Stimulated activated CD8-positive, alpha-beta memory T cell treated with anti-CD3 and anti-CD28 coated beads, Interleukin-4, amount 100 ng/mL, for 24 hours (primary cell): ENCODE results near the gene RALGAPA2.

ENCODE experiments used
- DNase-seq: peaks from one replicate; pipeline ENCODE4 v3.0.0-alpha.2; 2020; ENCODE audit warnings: low read depth

The RALGAPA2 gene

GRCh38 chr20:20404633-20405032 is 307.8 kb downstream of the RALGAPA2 start:
- DNase-seq: no peak

GRCh38 chr20:20401991-20402390 is 310.5 kb downstream of the RALGAPA2 start:
- DNase-seq: no peak

DNA sequence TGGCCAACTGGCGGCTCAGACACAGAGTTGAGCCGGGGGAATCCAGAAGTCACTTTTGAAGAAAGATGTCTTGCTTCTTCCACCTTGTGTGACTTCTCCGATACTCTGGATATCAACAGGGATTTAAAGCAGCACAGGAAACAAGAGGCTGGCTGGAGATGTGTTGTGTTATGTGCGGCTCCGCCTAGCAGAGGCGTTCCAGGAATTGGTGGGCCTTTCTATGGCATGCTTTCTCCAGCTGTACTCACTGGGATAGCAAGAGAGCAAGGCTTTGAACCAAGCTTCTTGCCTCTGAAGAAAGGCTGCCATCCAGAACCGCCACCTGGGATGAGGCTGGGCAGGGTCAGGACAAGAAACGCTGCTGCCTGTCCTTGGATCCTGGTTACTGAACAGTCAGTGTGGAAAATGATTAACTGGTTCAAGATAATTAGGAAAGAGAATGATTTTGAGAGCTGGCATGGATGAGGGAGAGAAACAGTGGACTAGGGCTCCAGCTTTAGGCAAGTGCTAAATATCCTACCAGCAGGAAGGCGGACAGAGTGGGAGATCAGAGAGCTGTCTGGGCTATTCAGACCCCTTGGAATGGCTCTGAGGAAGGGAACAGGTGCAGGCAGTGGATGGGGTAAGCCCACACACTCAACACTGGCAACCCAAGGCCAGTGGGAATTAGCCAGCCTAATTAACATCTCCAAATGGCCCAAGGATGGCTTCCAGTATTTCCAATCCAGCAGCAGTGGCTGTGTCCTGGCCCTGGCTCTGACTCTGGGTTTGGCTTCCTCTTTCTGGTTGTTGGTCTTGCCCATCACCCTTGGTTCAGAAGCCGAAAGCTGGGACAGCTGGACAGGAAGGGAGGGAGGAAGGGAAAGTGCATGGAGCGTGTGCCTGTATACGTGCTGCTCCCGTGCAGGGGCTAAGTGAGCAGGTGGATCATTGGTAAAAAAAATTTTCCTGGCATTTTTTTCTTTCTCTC is 312.6 kb downstream of the RALGAPA2 start:
- DNase-seq: no peak

DNA sequence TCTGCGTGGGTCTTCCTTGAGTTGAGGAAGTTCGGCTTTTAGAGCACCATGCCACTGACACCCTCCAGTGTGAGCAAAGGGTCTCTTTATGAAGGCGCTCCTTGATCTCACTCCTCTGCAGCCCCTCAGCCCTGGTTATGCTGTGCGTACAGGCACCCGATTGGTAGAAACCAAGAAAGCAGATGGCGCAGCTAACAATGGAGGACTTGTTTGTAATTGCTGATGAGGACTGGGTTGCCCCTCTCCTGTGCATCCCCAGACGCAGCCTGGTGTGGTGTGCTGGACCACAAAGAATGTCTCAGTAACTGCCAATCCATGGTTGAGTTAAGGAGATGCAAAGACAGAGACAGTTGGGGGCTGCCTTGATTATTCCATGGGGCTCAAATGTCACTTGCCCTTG is 314.3 kb downstream of the RALGAPA2 start:
- DNase-seq: no peak

DNA sequence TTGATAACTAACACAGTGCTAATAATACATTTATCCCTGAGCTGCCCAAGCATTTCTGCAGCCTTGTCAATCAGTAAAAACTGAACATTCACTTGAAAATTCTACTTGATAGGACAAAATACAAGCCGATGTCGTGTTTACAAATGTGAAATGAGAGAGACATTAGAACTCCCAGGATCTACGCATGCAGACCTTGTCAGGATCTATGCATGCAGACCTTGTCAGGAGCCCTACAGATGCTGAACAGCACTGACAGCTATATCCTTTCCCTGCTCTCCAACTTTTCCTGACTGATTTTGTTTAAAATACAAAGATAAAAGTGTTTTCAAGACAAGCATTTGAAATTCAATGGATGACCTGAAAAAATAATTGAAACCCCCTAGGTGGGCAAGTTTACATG is 315.6 kb downstream of the RALGAPA2 start:
- no peak for DNase-seq

DNA sequence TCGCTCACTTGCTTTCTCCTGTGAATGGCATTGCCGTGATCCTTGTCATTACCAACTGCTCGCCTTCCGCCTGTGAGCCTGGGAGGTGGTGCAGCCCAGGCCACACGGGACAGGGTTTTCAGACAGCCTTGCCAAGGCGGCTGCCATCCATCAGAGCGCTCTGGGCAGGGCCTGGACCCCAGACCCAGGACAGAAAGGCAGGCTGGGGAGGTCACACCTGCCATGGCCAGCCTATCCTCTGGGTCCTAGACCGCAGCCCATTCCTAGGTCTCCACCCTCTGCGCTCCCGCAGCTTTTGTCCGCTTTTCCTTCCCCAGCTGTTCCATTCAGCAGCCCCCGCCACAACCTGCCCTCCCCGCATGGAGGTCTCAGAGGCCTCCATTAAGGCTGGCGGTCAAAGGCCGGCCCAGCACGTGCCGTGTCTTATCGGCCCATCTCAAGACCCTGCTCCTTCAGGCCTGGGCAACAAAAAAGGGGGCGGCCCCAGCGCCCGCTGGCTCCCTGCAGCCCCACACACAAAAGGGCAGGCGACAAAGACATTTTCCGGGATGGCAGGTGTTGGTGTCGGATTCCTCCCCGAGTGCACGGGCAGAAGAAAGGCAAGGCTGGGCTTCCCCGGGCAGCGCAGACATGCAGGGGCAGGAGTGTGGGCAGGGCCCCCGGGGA is 316.4 kb downstream of the RALGAPA2 start:
- DNase-seq: no peak

GRCh38 chr20:20395087-20395486 is 317.4 kb downstream of the RALGAPA2 start:
- DNase-seq: no peak

- DNase-seq: no peak
Observed at GRCh38 chr20:20393207-20394120, 319.0 kb downstream of the RALGAPA2 start.

DNA sequence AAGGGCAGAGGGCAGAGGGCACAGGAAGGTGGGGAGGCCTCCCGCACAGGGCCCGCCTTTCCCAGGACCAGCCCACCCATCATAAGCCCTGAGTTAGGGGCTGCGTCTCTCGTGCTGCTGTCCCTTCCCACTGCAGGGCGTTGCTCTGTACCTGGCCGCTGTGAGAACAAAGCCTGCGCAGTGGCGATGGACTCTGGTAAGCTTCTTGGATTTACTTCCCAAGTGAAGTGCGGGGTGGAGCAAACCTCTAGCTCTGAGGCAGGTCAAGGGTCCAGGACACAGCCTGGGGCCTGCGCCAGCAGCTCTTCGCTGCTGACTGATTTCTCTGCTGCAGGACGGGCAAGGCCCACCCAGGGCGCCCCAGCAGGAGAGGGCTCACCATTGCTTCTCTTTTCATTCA is 320.7 kb downstream of the RALGAPA2 start:
- no peak for DNase-seq

- no peak for DNase-seq
Observed at GRCh38 chr20:20391115-20391514, 321.3 kb downstream of the RALGAPA2 start.

DNA sequence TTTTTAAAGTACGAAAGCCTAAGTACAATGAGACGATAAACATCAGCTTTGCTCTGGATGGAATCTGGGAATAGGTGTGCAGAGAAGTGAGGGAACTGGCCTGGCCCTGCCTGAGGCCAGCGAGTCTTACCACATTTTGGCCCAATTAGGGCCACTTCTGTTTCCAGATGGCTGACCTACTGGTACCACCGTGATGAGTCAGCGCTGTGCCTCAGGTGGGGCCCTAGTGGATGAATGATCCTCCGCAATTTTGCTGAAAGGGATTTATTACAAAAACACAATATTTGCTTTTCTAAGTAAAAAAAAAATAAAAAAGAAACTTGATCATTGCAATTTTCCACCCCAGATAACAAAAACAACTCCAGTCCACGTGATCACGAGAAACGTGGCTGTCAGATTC is 322.1 kb downstream of the RALGAPA2 start:
- no peak for DNase-seq

DNA sequence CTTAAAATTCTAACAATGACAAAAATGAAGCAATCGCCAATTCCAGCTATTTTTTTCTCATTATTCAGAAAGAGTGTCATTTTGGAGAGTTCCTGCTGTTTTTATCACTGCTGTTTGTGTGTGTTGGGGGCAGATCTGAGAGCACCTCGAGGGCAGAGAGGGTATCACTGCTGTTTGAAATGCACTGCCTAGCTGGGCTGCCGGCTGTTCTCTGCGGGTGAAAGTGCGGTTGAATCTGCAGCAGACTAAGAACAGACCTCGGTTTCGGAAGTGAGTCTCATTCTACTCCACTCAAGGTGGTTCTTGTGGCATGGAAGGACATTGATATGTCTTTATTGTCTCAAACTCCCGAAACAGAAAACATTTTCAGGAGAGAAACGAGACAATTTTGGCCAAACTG is 326.3 kb downstream of the RALGAPA2 start:
- DNase-seq: no peak

- DNase-seq: no peak
Observed at GRCh38 chr20:20375862-20376261, 336.6 kb downstream of the RALGAPA2 start.

DNA sequence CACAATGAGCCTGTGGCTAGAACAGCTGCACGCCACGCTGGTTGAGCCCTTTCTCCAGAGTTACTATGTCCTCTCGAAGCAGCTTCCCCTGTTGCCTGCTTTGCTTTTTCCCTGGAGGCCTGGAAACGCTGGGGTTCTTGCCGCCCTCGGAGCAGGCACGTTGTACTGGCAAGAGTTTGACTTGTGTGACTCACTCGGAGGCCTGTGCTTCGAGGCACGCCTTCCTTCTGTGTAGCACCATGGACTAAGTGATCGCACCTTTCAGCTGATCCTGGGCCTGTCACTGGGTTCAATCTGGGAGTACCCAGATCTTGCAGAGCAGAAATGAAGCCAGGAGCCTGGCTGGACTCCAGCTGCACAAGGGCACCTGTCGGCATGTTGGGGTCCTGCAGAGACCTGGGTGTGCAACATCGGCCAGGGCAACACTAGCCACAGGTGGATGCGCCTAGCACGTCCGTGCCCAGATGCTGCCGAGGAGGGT is 339.3 kb downstream of the RALGAPA2 start:
- no peak for DNase-seq

DNA sequence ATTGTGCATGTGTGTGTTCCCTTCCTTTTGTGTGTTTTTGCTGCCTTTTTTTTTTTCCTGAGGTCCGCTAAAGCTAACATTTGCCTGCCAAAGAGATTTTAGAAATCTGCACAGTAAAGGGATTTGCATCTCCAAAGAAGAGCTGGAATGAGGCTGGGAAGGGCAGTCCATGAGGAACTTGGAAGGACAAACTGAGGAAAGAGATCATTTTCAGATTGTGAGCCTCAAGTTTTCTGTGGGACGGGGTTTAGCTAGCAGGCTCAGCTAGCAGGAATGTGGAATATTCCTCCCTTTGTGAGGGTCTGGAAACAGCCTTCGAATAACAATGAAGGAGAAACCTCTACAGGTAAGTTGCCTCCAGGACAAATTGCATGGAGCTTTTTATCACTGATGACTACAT is 340.8 kb downstream of the RALGAPA2 start:
- no peak for DNase-seq

GRCh38 chr20:20371083-20371482 is 341.4 kb downstream of the RALGAPA2 start:
- no peak for DNase-seq

- no peak for DNase-seq
Observed at GRCh38 chr20:20370094-20370575, 342.3 kb downstream of the RALGAPA2 start.

DNA sequence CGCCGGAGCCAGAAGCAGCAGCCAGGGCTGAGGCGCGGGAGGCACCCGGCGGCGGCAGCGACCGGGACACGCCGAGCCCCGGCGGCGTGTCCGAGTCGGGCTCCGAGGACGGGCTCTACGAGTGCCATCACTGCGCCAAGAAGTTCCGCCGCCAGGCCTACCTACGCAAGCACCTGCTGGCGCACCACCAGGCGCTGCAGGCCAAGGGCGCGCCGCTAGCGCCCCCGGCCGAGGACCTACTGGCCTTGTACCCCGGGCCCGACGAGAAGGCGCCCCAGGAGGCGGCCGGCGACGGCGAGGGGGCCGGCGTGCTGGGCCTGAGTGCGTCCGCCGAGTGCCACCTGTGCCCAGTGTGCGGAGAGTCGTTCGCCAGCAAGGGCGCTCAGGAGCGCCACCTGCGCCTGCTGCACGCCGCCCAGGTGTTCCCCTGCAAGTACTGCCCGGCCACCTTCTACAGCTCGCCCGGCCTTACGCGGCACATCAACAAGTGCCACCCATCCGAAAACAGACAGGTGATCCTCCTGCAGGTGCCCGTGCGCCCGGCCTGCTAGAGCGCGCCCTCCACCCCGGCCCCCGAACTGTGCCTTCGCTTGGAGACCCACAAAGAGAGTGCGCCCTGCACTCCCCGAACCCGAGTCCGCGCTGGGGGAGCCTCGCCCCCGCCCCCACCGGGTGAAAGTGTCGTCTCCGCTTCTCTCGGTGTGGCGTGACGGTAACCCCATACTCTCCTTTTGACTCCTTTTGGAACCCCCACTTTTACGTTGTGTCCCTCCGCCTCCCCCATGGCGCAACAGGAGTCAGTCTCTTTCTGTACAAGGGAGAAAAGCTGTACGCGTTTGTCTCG is 343.0 kb downstream of the RALGAPA2 start:
- no peak for DNase-seq

DNA sequence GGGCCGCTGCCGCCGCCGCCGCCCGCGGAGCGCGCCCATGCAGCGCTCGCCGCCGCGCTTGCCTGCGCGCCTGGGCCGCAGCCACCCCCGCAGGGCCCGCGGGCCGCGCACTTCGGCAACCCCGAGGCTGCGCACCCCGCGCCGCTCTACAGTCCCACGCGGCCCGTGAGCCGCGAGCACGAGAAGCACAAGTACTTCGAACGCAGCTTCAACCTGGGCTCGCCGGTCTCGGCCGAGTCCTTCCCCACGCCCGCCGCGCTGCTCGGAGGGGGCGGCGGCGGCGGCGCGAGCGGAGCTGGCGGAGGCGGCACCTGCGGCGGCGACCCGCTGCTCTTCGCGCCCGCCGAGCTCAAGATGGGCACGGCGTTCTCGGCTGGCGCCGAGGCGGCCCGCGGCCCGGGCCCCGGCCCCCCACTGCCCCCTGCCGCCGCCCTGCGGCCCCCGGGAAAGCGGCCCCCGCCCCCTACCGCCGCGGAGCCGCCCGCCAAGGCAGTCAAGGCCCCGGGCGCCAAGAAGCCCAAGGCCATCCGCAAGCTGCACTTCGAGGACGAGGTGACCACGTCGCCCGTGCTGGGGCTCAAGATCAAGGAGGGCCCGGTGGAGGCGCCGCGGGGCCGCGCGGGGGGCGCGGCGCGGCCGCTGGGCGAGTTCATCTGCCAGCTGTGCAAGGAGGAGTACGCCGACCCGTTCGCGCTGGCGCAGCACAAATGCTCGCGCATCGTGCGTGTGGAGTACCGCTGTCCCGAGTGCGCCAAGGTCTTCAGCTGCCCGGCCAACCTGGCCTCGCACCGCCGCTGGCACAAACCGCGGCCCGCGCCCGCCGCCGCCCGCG is 343.8 kb downstream of the RALGAPA2 start:
- no peak for DNase-seq
